HG03135 (cell line): ENCODE measurements around the gene LRPAP1.

ENCODE experiments used
- ATAC-seq: cut with Tn5 transposase; IDR thresholded peaks from one replicate; pipeline ENCODE4 v1.9.1; 2021; ENCODE audit warnings: mild to moderate bottlenecking, moderate library complexity; ENCODE audit not compliant: unreplicated experiment

LRPAP1 gene

GRCh38 chr4:3532751-3533422 lies 665 bp upstream of the LRPAP1 start:
- no peak for ATAC-seq

DNA sequence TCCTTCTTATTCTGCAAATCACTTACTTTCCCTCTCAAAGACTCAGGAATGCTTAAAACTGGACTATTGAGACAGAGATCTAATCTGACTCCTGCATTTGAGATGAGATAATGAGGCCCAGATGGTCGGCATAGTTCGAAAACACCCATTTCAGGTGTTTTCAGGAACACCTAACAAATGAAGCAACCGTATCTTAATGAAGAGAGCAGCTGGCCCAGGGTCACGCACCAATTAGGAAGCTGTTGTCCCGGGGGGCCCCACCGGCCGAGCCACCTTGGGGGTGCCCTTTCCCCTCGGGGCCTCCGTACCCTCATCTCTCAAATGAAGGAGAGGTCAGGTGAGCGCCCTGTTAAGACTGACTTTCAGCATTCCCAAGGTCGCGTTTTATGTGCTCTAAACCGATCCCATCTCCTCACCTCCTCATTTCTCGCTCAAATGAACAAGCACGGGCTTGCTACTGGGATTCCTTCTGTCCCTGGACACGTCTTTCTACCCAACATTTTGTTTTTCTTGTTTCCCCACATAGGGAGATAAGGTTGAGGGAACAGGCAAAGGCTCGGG lies 824 bp downstream of the LRPAP1 start:
- no peak for ATAC-seq

DNA sequence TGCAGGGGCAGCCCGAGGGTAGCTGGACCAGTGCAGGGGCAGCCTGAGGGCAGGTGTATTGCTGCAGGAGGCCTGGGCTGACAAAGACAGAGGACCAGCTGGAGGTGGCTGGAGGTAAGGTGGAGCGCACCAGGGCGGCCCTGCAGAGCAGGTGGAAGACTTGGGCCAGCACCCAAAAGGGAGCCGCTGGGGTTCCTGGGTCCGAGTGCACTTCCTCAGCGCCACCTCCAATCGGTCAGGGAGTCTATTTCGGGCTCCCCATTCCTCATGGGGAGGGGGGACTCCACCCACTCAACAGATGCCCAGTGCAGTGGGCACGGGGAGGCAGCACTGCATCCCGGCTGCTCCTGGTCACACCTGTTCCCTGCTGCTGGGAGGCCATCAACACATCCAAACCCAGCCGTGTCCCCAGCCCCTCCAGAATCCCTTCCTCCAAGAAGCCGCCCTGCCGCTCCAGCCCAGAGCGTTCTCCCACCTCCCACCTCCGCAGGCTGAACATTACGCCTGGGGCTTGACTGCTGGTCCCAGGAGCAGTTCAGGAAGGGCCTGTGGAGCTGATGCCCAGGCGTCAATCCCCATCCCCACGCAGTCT lies 1.5 kb downstream of the LRPAP1 start:
- no peak for ATAC-seq

- no peak for ATAC-seq
These were observed 2.2 kb downstream of the LRPAP1 start for GRCh38 chr4:3530051-3530450.

- ATAC-seq = no peak
These were observed 2.9 kb downstream of the LRPAP1 start for GRCh38 chr4:3529363-3529762.

GRCh38 chr4:3527914-3528876 lies 4.0 kb downstream of the LRPAP1 start:
- ATAC-seq = no peak

- ATAC-seq = no peak
These were observed 4.9 kb downstream of the LRPAP1 start for GRCh38 chr4:3527101-3527913.

- no peak for ATAC-seq
These were observed 5.8 kb downstream of the LRPAP1 start for GRCh38 chr4:3526456-3526855.

GRCh38 chr4:3525532-3526430 lies 6.4 kb downstream of the LRPAP1 start:
- ATAC-seq = no peak

DNA sequence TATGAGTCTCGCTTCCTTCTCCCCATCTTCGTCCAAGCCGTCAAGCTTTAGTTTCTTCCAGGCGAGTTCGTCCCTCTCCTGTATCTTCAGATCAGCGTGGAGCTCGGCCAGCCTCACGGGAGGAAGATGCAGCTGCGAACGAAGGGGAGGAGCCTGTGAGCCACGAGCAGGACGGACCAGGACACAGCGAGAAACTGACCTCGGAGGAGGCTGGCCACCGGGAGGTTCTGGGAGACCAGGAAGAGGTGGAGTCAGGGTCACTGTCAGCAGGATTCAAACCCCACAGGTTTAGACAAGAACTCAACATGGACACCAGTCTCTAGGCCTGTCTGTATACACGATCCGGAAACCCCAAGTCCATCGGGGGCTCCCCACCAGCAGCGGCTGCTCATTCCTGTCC lies 7.3 kb downstream of the LRPAP1 start:
- no peak for ATAC-seq

DNA sequence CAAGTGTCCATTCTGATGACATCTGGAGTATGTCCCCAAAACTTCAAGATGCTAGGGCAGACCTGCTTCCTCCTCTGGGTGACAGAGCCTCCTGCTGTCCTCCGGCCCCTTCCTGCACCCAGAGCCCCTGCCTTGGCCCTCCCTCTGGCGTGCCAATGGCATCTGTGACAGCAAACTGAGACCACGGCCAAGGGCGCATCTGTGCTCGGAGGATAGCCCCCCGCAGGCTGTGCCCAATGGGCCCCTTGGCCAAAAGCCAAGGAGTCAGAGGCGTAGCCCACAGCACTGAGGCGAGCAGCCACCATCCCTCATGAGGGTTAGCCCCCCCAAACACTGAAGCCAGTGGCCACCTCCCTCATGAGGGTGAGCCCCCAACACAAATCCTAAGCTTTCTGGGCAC lies 7.9 kb downstream of the LRPAP1 start:
- no peak for ATAC-seq

GRCh38 chr4:3523628-3524221 lies 8.5 kb downstream of the LRPAP1 start:
- no peak for ATAC-seq

DNA sequence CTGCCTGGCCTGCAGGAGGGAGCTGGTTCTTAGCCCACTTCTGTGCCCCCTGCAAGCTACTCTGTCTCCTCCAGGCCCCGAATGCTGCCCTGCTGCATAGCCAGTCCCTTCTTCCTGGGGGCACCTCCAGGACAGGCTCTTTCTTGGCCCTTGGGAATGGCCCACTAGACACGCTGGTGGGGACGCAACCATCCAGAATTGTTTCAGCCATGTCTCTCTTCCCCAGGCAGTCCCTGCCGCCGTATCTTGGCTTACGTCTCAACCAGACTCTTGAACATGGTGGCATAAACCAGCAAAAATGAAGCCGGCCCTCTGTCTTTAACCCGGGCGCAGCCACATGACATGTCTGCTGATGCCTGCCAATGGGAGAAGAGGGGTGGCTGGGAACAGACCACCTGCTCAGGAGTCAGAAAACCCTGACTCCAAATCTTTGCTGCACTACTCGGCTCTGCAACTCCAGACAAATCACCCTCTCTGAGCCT lies 9.0 kb downstream of the LRPAP1 start:
- no peak for ATAC-seq

DNA sequence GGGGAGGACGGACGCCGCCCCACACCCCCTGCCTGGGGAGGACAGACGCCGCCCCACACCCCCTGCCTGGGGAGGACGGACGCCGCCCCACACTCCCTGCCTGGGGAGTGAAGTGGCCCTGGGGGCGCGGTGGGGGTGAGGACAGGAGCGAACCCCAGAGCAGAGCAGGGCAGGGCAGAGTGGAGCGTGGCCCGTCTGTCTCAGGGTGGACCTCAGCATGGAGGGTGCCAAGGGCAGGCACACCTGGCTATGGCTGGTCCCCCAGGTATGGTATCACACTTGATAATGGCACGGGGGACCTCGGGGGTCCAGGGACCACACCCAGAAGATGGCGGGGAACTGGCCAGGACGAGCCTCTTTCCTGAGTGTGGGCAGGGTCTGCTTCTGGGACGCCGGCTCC lies 9.6 kb downstream of the LRPAP1 start:
- ATAC-seq = no peak

GRCh38 chr4:3522326-3522640 lies 9.9 kb downstream of the LRPAP1 start:
- ATAC-seq = no peak

- no peak for ATAC-seq
These were observed 10.4 kb downstream of the LRPAP1 start for GRCh38 chr4:3521621-3522325.

DNA sequence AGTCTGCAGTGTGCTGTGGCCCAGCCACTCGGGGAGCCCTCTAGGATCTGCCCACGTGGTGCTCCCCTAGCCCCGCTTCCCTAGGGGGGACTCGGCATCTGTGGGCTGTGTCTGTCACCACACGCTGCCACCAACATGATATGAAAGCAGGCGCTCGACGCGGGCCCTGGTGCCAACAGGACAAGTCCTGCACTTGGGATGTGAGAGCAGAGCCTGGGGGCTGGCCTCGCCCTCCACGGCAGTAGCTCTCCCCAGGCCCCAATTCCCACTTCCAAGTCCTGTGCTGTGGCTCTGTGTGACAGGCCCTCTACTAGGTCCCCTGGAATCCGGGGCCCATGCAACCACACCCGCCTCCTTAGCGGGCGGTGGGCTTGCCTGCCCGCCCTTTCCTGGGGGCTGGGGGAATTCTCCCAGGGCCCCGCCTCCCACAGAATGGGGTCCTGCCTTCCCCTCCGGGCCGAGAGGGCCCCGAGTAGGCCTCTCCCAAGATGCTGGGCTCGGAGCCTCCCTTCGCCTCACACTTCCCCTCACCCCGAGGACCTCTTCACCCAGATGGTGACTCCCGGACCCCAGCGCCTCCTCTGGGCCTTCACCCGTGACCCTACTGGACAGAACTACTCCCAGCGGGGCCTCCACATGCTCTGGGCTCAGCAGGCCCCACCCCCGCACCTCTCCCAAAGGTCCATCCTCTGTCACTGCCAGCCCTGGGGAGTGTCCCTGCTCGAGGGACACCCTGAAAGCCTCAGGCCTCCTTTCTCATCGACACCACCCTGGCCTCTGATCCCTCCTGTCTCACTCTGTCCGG lies 11.2 kb downstream of the LRPAP1 start:
- ATAC-seq = no peak

DNA sequence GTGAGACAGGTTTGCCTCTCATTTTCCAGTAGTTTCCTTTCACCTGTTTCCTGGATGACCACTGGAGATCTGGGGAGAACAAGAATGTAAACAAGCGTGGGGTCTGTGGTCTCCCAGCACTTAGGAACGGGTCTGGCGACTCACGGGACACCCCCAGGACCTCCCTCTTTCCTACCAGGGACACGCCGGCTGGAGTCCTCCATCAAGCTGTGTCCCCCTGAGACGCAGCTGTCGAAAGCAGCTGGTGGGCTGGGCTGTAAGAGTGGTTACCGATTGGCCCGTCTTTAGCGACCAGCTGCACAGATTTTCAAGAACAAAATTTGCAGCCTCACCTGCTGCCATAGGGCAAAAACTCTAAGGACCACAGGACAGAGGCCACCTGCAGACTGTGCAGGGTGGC lies 11.9 kb downstream of the LRPAP1 start:
- ATAC-seq = no peak
